Spleen (tissue), 7 donors: ENCODE data around the gene SLC16A8.

Experiments
- POLR2A ChIP-seq, 3 donors: fragments of 450-650 bp; IDR thresholded peaks; one replicate each; pipeline ENCODE4 v1.5.1; 2017; ENCODE audit warnings: antibody characterized with exemption in 3 of 3, mild to moderate bottlenecking in 1 of 3
- POLR2AphosphoS5 ChIP-seq, 3 donors: sonication (generic); formaldehyde crosslinking; IDR thresholded peaks; one replicate each; pipeline ENCODE4 v1.5.1; 2017; ENCODE audit warnings: antibody characterized with exemption in 3 of 3
- TF ChIP-seq, protein P1 (sequence below), 11 experiments: fragments of 200-600 bp in 7 of 11; fragments of 450-650 bp in 4 of 11; sonication (generic) in 4 of 11; IDR thresholded peaks in 8 of 11; conservative IDR thresholded peaks in 3 of 11; 1 replicate in 7 of 11; 2 replicates in 4 of 11; pipeline versions ENCODE4 v1.4.0 to v1.8.0; 2016 to 2021; ENCODE audit warnings: antibody characterized with exemption in 11 of 11, inconsistent platforms in 4 of 11, mild to moderate bottlenecking in 1 of 11
- donor health status: DM: no; HTN: no; CAD: no; lungs with moderate emphysema.
- donor health status: DM: no; HTN: no; CAD: no.
- donor health status: DM: no; HTN: no; CAD: no.

DNA sequence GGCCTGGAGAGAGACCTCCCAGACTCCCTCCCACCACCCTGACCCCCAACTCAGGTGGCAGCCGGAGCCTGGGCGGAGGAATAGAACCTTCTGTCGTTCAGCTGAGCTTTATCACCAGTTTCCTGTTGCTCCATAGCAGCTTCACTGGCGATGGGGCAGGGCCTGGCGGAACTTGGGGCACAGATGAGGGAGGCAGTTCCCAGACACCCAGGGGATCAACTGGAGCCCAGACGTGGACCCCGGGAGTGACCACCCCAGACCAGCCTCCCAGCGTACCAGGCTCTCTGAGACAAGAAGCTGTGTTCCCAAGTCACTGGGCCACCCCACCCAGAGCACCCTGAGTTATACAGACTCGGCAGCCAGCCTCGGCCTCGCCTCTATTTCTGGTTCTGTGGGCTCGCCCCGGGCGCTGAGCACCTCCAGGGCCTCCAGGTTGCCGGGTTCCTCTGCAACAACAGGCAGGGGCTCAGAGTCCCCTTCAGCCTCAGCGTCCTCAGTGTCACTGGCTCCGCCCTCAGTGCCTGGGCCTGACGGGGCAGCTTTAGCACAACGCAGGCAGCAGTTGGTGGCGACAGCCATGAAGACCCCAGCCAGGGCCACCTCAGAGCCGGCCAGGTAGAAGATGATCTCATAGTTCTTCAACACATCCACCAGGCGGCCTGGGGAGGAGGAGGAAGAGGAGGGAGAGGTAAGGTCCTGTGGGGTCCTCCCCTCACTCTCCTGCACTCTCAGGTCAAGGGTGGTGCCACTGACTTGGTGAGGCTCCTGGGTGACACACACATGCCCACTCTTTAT is 5.7 kb downstream of the SLC16A8 start:
- TF ChIP-seq, protein P1, sequence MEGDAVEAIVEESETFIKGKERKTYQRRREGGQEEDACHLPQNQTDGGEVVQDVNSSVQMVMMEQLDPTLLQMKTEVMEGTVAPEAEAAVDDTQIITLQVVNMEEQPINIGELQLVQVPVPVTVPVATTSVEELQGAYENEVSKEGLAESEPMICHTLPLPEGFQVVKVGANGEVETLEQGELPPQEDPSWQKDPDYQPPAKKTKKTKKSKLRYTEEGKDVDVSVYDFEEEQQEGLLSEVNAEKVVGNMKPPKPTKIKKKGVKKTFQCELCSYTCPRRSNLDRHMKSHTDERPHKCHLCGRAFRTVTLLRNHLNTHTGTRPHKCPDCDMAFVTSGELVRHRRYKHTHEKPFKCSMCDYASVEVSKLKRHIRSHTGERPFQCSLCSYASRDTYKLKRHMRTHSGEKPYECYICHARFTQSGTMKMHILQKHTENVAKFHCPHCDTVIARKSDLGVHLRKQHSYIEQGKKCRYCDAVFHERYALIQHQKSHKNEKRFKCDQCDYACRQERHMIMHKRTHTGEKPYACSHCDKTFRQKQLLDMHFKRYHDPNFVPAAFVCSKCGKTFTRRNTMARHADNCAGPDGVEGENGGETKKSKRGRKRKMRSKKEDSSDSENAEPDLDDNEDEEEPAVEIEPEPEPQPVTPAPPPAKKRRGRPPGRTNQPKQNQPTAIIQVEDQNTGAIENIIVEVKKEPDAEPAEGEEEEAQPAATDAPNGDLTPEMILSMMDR (IDR thresholded peaks at IDR 0.05 in 8 of 11, conservative IDR thresholded peaks at IDR 0.05 in 3 of 11): no peak
- TF ChIP-seq POLR2AphosphoS5 (IDR thresholded peaks at IDR 0.05) (no peak), POLR2A (IDR thresholded peaks at IDR 0.05) (no peak)
